Measurements from ENCODE around the gene CCDC9. TPM values are rescaled to one million over a fixed set of nuclear protein-coding genes. Genes with fewer than 3 reads are reported as not detected.

CCDC9 gene
- total and polyA plus RNA-seq, 2 of the 8 experiments (the other 6 are each of a cell fraction or from before 2014, with no cell fraction given) = 3.7 to 29.8 TPM

DNA sequence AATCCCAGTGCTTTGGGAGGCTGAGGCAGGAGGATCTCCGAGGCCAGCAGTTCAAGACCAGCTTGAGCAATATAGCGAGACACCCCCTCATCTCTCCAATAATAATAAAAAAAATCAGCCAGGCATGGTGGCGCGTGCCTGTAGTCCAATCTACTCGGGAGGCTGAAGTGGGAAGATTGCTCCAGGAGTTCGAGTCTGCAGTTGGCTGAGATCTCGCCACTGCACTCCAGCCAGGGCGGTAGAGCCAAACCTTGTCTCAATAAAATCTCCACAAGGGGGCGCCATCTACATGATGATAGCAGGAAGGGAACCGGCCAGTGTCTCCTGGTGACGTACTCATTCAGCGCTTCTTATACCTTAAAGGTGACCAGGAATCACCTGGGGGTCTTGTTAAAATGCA, 39.7 kb downstream of the CCDC9 start (continued):
- TF ChIP-seq NANOG (IDR thresholded peaks at IDR 0.05; ENCODE audit: insufficient read depth, low read depth, low read length, poor library complexity, severe bottlenecking) (no peak), RAD21 (IDR thresholded peaks at IDR 0.05 in 1 of 2, conservative IDR thresholded peaks at IDR 0.05 in 1 of 2; ENCODE audit: low read depth in 2 of 2, low read length in 2 of 2) (peak; percentile 94 to 95), BACH1 (IDR thresholded peaks at IDR 0.05; ENCODE audit: low read length) (no peak), SIX5 (IDR thresholded peaks at IDR 0.05; ENCODE audit: low read depth, low read length) (no peak), CEBPB (IDR thresholded peaks at IDR 0.05; ENCODE audit: low read depth, low read length) (no peak), GABPA (IDR thresholded peaks at IDR 0.05; ENCODE audit: borderline replicate concordance, insufficient read depth, low read length) (no peak), TCF12 (IDR thresholded peaks at IDR 0.05; ENCODE audit: low read depth, low read length) (no peak), ASH2L (IDR thresholded peaks at IDR 0.05; ENCODE audit: low read length) (no peak)
- TF ChIP-seq, protein P1, sequence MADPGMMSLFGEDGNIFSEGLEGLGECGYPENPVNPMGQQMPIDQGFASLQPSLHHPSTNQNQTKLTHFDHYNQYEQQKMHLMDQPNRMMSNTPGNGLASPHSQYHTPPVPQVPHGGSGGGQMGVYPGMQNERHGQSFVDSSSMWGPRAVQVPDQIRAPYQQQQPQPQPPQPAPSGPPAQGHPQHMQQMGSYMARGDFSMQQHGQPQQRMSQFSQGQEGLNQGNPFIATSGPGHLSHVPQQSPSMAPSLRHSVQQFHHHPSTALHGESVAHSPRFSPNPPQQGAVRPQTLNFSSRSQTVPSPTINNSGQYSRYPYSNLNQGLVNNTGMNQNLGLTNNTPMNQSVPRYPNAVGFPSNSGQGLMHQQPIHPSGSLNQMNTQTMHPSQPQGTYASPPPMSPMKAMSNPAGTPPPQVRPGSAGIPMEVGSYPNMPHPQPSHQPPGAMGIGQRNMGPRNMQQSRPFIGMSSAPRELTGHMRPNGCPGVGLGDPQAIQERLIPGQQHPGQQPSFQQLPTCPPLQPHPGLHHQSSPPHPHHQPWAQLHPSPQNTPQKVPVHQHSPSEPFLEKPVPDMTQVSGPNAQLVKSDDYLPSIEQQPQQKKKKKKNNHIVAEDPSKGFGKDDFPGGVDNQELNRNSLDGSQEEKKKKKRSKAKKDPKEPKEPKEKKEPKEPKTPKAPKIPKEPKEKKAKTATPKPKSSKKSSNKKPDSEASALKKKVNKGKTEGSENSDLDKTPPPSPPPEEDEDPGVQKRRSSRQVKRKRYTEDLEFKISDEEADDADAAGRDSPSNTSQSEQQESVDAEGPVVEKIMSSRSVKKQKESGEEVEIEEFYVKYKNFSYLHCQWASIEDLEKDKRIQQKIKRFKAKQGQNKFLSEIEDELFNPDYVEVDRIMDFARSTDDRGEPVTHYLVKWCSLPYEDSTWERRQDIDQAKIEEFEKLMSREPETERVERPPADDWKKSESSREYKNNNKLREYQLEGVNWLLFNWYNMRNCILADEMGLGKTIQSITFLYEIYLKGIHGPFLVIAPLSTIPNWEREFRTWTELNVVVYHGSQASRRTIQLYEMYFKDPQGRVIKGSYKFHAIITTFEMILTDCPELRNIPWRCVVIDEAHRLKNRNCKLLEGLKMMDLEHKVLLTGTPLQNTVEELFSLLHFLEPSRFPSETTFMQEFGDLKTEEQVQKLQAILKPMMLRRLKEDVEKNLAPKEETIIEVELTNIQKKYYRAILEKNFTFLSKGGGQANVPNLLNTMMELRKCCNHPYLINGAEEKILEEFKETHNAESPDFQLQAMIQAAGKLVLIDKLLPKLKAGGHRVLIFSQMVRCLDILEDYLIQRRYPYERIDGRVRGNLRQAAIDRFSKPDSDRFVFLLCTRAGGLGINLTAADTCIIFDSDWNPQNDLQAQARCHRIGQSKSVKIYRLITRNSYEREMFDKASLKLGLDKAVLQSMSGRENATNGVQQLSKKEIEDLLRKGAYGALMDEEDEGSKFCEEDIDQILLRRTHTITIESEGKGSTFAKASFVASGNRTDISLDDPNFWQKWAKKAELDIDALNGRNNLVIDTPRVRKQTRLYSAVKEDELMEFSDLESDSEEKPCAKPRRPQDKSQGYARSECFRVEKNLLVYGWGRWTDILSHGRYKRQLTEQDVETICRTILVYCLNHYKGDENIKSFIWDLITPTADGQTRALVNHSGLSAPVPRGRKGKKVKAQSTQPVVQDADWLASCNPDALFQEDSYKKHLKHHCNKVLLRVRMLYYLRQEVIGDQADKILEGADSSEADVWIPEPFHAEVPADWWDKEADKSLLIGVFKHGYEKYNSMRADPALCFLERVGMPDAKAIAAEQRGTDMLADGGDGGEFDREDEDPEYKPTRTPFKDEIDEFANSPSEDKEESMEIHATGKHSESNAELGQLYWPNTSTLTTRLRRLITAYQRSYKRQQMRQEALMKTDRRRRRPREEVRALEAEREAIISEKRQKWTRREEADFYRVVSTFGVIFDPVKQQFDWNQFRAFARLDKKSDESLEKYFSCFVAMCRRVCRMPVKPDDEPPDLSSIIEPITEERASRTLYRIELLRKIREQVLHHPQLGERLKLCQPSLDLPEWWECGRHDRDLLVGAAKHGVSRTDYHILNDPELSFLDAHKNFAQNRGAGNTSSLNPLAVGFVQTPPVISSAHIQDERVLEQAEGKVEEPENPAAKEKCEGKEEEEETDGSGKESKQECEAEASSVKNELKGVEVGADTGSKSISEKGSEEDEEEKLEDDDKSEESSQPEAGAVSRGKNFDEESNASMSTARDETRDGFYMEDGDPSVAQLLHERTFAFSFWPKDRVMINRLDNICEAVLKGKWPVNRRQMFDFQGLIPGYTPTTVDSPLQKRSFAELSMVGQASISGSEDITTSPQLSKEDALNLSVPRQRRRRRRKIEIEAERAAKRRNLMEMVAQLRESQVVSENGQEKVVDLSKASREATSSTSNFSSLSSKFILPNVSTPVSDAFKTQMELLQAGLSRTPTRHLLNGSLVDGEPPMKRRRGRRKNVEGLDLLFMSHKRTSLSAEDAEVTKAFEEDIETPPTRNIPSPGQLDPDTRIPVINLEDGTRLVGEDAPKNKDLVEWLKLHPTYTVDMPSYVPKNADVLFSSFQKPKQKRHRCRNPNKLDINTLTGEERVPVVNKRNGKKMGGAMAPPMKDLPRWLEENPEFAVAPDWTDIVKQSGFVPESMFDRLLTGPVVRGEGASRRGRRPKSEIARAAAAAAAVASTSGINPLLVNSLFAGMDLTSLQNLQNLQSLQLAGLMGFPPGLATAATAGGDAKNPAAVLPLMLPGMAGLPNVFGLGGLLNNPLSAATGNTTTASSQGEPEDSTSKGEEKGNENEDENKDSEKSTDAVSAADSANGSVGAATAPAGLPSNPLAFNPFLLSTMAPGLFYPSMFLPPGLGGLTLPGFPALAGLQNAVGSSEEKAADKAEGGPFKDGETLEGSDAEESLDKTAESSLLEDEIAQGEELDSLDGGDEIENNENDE (IDR thresholded peaks at IDR 0.05; ENCODE audit: insufficient replicate concordance, low read length) = no peak

Data from H1 (cell line).